ENCODE measurements around the gene MRPL33. TPM values are rescaled to one million over a fixed set of nuclear protein-coding genes. Genes with fewer than 3 reads are reported as not detected.
A peak's percentile ranks its signal among the peaks of the same experiment; 100 is the strongest.

The MRPL33 gene
- total and polyA plus RNA-seq, 2 of the 13 experiments (the other 11 are each of a cell fraction or from before 2014, with no cell fraction given): 69.7 to 218 TPM

- no peak for TF ChIP-seq PHF5A (CRISPR knock-in tag; IDR thresholded peaks at IDR 0.05; ENCODE audit: low read depth, unreplicated experiment)
- TF ChIP-seq PRMT3 (CRISPR knock-in tag; IDR thresholded peaks at IDR 0.05; ENCODE audit: borderline replicate concordance, low read depth): no peak
- TF ChIP-seq STAT6 (CRISPR knock-in tag; IDR thresholded peaks at IDR 0.05; ENCODE audit: borderline replicate concordance): no peak
- TF ChIP-seq ZNF253 (CRISPR knock-in tag; IDR thresholded peaks at IDR 0.05; ENCODE audit: borderline replicate concordance): no peak
- no peak for TF ChIP-seq POLR2A (IDR thresholded peaks at IDR 0.05; ENCODE audit: insufficient read depth in 1 of 2, low read depth in 2 of 2, low read length in 2 of 2)
- TF ChIP-seq AHDC1 (CRISPR knock-in tag; IDR thresholded peaks at IDR 0.05; ENCODE audit: borderline replicate concordance): peak; percentile 27; the same call in 1 of the 2 replicates
- no peak for TF ChIP-seq SUZ12 (IDR thresholded peaks at IDR 0.05; ENCODE audit: low read depth, low read length)
- peak; percentile 42; the same call in 1 of the 2 replicates for TF ChIP-seq ZNF768 (CRISPR knock-in tag; IDR thresholded peaks at IDR 0.05)
- peak; percentile 54; the same call in 1 of the 2 replicates for TF ChIP-seq KAT8 (CRISPR knock-in tag; IDR thresholded peaks at IDR 0.05)
- TF ChIP-seq ARID5B (CRISPR knock-in tag; IDR thresholded peaks at IDR 0.05): peak; percentile 59; the same call in 1 of the 2 replicates
- 0 out of 2 replicates have a peak, but pooled peaks have one; percentile 53 for TF ChIP-seq ZFP1 (CRISPR knock-in tag; IDR thresholded peaks at IDR 0.05)
- peak; percentile 83 for TF ChIP-seq ZMYM3 (CRISPR knock-in tag; IDR thresholded peaks at IDR 0.05)
- TF ChIP-seq ZBTB42 (CRISPR knock-in tag; IDR thresholded peaks at IDR 0.05): no peak
- TF ChIP-seq MATR3 (CRISPR knock-in tag; IDR thresholded peaks at IDR 0.05): no peak
Observed at GRCh38 chr2:27795093-27795834, 23.7 kb downstream of the MRPL33 start (continued).
